RWPE1 (cell line): Measurements from ENCODE around the gene NTN1.

Experiments
- CTCF ChIA-PET: fragments of 350-600 bp; sonication (Branson Sonifier 250); formaldehyde crosslinking; extraction: SDS; loops from one replicate; lab custom pipeline; 2021; lab: Yijun Ruan, JAX
- POLR2A ChIA-PET: fragments of 400-600 bp; formaldehyde crosslinking; extraction: SDS; loops from one replicate; lab custom pipeline; 2020; ENCODE audit warnings: antibody characterized with exemption; ENCODE audit not compliant: low non-redundant PET; lab: Yijun Ruan, JAX
- DNase-seq: peaks from one replicate; pipeline ENCODE4 v3.0.0; 2012; ENCODE audit warnings: low spot score
- H3K27ac ChIP-seq: fragments of 450-650 bp; 2 replicates; pipeline ENCODE4 v1.5.1; 2017
- TF ChIP-seq, protein P1 (sequence below): fragments of 450-650 bp; conservative IDR thresholded peaks from 2 replicates; pipeline ENCODE4 v1.5.1; 2017; ENCODE audit warnings: low read depth, mild to moderate bottlenecking

The NTN1 gene

DNA sequence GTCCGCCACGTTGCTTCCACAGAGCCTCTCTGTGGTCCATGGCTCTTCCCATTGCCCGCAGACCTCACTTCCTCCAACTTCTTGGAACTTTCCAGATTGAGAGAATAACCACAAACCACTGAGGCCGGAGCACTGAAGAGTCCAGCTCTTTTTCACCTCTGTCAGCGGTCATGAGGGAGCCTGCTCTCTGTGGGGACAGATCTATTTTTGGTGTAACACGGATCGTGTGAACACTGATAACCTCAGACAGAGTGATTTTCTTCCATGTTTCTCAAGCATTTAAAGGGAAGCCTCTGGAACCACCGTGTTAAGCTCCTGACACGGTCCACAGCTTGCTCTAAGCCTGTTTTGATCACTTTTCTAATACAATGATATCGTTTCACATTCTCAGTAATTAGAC, 49.7 kb downstream of the NTN1 start:
- no peak overlapping the region for H3K27ac ChIP-seq
- no peak for DNase-seq
- TF ChIP-seq, protein P1, sequence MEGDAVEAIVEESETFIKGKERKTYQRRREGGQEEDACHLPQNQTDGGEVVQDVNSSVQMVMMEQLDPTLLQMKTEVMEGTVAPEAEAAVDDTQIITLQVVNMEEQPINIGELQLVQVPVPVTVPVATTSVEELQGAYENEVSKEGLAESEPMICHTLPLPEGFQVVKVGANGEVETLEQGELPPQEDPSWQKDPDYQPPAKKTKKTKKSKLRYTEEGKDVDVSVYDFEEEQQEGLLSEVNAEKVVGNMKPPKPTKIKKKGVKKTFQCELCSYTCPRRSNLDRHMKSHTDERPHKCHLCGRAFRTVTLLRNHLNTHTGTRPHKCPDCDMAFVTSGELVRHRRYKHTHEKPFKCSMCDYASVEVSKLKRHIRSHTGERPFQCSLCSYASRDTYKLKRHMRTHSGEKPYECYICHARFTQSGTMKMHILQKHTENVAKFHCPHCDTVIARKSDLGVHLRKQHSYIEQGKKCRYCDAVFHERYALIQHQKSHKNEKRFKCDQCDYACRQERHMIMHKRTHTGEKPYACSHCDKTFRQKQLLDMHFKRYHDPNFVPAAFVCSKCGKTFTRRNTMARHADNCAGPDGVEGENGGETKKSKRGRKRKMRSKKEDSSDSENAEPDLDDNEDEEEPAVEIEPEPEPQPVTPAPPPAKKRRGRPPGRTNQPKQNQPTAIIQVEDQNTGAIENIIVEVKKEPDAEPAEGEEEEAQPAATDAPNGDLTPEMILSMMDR, result no peak
- ChIA-PET CTCF (no interaction called here), POLR2A (no interaction called here)

DNA sequence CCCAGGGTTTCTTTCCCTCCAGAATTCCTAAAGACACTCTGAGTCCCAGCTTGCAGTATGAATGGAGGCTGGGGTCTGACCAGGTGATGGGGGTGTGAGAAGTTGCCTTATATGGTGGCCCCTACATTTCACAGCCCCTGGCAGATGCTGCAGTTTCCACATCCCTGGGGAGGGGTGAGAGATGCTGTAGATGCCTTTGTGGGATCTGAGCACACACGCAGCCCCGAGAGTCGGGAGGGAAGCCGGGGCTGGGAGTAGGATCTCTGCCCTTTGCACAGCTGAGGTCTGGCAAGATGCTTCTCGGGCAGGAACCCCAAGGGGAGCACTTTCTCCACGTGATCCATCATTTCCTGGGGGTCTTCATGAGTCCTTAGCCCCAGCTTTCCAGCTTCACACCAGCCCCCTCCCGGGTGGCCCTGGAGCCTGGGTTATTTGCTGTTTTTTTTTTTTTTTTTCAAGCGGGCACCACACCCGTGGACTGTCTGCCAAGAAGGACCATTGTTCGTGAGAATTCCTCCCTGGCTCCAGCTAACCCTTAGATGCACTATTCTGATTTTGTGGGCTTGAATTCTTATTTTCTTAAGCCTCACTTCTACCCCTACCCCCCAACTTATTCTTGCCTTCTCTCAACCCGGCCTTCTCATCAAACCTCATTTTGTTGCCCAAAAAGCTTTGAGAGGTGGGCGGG, 50.6 kb downstream of the NTN1 start:
- no peak overlapping the region for H3K27ac ChIP-seq
- CTCF ChIA-PET, result interaction anchor here (0.6 kb wide), 1 partner anchor 190 kb away, joined by 3 read pairs; no protein-coding TSS in a partner anchor
- no peak for DNase-seq
- TF ChIP-seq, protein P1, result no peak
- POLR2A ChIA-PET, result no interaction called here

DNA sequence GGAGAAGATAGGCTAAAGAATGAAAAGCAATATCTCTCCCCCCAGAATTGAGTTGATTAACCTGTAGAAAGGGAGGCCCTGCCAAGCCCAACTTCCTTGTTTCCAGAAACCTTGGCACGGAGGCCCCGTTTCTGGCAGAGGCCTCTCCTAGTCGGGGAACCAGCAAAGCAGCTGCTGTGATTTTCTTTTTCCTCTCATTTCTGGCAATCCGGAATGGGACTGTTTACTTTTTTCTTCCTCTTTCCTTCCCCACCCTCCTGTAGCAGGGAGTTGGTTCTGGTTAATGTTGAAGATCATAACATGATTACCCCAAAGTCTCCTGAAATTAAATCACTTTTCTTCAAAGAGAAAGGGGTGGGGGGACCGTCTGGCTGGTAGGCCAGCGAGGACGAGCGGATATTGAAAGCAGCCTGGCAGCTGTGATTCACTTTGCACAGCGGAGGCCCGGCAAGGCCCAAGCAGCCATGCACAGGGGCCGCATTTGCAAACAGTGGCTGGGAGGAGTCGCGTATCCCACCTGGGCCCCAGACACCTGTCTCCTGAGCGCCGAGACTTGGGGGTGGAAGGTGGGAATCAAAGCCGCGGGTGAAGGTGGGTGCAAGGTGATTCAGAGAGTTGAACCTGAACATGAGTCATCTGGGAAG, 51.5 kb downstream of the NTN1 start:
- no peak overlapping the region for H3K27ac ChIP-seq
- TF ChIP-seq, protein P1, result no peak
- ChIA-PET CTCF (interaction anchor here (0.6 kb wide), 1 partner anchor 68 kb away, joined by 6 read pairs; no protein-coding TSS in a partner anchor), POLR2A (no interaction called here)
- DNase-seq, result no peak

DNA sequence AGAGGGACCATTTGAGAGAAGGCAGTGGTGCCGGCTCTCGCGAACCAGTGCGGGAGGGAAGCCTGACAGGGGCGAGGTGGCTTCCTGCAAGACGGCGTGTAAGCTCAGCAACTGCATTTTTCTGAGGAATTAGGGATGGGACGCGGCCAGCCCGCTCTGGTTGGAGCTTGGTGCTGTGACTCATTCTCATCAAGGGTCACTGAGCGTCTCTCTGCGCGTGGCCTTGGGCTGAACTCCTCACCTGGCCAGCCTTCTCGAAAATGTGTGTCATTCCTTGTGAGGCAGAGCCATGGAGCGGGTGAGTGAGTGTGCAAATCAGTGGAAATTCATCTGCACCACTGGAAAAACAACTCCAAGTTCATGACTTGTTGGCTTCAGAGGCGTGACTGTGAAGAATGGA, 52.8 kb downstream of the NTN1 start:
- DNase-seq, result no peak
- H3K27ac ChIP-seq, result no peak overlapping the region
- ChIA-PET POLR2A (no interaction called here), CTCF (no interaction called here)
- TF ChIP-seq, protein P1, result no peak

DNA sequence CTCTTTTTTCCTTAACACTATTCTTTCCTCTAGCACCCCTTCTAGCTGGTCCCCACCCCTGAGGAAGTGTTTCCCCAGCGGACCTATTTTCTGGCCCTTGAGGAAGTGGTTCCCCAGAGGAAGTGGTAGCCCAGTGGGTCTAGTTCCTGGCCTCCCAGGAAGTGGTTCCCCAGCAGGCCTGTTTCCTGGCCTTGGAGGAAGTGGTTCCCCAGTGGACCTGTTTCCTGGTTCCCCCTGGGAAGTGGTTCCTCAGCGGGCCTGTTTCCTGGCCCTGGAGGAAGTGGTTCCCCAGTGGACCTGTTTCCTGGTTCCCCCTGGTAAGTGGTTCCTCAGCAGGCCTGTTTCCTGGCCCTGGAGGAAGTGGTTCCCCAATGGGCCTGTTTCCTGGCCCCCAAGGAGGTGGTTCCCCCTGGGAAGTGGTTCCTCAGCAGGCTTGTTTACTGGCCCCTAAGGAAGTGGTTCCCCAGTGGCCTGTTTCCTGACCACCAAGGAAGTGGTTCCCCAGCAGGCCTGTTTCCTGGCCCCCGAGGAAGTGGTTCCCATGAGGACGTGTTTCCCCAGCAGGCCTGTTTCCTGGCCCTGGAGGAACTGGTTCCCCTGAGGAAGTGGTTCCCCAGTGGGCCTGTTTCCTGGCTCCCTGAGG, 58.3 kb downstream of the NTN1 start:
- TF ChIP-seq, protein P1, result no peak
- H3K27ac ChIP-seq, result no peak overlapping the region
- ChIA-PET POLR2A (no interaction called here), CTCF (interaction anchor here (0.7 kb wide), 1 partner anchor 13 kb away, joined by 4 read pairs; no protein-coding TSS in a partner anchor)
- no peak for DNase-seq

DNA sequence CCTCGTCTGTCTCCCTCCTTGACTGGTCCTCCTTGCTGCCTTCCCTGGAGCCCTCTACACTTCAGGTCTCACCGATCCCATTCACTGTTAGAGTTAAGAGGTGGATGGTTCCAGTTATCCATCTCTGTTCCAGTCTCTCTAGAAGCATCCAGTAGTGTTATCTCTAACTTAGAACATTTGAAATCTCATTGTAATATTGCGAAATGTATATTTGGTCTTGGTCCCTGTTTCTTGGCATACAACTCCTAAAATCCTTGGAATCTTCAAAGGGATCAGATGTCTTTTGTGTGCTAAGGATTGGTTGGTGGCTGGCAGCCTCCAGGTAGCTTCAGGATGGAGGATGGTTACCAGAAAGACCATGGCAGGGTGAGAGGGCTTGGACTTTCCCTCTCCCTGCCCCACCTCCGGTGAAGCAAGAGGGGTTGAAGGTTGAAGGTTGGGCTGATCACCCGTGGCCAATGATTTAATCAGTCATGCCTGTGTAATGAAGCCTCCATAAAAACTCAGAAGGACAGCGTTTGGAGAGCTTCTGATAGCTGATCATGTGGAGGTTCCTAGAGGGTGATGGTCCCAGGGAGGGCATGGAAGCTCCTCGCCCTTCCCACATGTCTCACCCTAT, 59.1 kb downstream of the NTN1 start:
- no peak overlapping the region for H3K27ac ChIP-seq
- TF ChIP-seq, protein P1, result no peak
- no peak for DNase-seq
- CTCF ChIA-PET, result interaction anchor here (0.7 kb wide), 1 partner anchor 12 kb away, joined by 4 read pairs; no protein-coding TSS in a partner anchor
- POLR2A ChIA-PET, result no interaction called here
